ENCODE results near the gene GABRQ.

Gene GABRQ

GRCh38 chrX:152637649-152638442 is at the start of gene GABRQ:
Gene GABRQ (plus strand): TSS chrX:152637895. CDS start chrX:152638203, 308 bp downstream.
- peak; percentile 51 for DNase-seq

- no peak for DNase-seq
Measured at GRCh38 chrX:152588206-152588605, 49.5 kb upstream of the GABRQ start.

GRCh38 chrX:152600853-152601633 is 36.7 kb upstream of the GABRQ start:
- DNase-seq: peak; percentile 51

DNA sequence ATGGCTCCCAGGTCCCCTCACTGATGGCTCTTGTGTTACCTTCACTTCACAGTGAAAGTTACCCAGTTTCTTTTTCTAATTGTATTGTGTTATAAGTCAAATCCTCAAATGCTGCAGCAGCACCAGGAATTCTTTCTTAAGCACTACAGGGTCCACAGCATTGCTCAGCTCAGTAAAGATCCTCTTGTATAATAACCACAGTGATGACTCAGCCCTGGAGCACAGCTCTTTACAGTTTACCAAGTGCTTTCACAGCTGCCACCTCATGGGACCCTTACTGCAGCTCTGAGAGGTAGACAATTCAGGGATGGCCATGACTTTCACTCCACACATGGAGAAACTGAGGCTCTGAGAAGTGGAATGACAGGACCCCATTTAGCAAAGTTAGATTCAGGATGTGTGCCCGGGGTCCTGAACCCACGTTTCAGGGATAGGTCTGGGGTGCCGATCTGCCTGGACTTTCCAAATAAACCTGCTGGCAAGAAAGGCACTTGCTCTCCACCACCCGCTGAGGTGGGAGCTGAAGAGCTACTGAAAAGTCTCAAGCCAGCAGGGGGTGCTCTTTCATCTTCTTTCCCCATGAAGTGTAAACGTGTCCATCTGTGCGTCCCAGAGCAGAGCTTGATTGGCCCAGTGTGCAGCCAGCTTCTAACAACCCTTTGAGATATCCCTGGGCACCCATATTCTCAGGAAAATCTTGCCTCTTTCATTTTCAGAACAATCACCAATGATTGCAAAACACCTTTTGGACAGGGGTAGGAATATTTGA is 35.7 kb upstream of the GABRQ start:
- peak; percentile 13 for DNase-seq

- no peak for DNase-seq
Measured at GRCh38 chrX:152614791-152615190, 22.9 kb upstream of the GABRQ start.

GRCh38 chrX:152619897-152620296 is 17.8 kb upstream of the GABRQ start:
- DNase-seq: no peak

GRCh38 chrX:152632445-152633097 is 5.1 kb upstream of the GABRQ start:
- no peak for DNase-seq

GRCh38 chrX:152635941-152636340 is 1.8 kb upstream of the GABRQ start:
- DNase-seq: no peak

DNA sequence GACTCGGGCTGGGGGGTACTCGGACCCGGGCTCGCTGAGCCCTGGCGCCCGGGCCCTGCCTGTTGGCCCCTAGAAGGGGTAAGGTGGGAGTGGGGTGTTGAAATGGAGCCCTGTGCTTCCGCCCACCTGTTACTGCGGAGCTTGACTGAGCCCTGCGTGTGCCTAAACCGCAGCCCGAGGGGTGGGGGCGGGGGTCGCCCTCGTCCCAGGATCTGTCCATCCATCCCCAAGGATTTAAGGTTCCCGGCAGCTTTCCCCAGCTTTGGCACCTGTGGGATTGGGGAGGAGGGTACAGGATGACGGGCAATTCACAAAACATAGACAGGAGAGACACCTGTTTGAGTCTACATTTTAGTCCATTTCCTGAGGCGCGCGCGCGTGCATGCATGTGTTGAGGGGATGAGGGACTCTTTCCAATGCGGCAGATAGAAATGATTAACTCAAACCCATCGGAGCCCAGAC is 779 bp downstream of the GABRQ start:
- DNase-seq: no peak

- DNase-seq: no peak
Measured at GRCh38 chrX:152639426-152639825, 1.7 kb downstream of the GABRQ start.

GRCh38 chrX:152640034-152640818 is 2.5 kb downstream of the GABRQ start:
- no peak for DNase-seq

- DNase-seq: no peak
Measured at GRCh38 chrX:152641256-152641875, 3.7 kb downstream of the GABRQ start.

DNA sequence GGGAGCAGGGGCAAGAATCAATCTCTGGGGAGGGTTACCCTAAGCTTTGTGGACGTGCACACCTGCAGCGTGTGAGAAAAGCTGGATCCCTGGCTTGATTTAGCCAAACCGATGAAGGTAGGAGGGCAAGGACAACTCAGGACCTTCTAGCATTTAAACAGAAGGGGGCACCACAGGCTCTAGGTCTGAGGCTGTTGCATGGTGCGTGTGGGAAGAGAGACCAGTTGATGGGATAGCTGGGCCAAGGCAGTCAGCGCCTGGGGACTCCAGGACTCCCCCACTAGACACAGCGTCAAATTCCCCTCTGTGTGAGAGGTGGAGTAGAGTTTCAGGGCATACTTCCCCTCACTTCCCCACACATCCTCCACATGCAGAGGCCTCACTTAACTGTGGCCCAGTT is 4.3 kb downstream of the GABRQ start:
- no peak for DNase-seq

DNA sequence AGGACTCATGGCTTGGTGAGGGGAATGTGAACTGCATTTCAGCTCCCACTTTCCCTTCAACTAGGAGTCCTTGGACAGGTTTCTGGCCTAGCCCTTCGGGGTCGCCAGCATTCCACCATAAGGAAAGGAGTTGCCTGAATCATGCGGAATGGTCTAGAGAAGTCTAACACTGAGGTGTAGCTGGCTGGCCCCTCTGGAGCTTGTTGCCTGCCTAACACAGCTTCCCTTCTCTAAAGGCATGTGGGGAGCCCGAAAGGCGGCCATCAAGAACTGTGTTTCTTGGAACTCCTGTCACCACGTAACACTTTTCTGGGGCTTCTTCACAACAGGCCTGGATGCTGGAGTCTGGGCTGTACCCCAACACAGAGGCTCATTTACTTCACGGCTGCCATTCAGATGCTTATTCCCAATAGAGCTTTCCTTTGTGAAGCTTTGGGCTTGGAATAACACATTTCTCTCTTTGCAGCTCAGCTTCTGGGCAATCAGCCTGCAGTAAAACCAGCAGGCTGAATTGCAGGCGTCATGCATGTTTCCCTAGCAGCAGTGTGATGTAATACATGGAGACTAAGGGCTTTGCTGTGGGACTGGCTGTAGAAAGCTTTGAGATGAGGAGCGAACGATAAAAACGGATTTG is 5.4 kb downstream of the GABRQ start:
- DNase-seq: no peak

DNA sequence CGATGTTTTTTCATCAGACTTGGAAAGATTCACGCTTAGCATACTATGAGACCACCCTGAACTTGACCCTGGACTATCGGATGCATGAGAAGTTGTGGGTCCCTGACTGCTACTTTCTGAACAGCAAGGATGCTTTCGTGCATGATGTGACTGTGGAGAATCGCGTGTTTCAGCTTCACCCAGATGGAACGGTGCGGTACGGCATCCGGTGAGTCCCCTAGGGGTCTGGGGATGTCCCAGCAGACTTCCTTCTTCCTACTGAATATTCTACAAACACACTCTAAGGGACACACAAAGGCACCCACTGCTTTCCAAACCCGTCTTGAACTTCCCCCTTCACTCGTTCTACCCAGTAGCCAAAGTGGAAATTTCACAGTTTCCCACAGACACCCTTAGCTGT is 9.3 kb downstream of the GABRQ start:
- no peak for DNase-seq

DNA sequence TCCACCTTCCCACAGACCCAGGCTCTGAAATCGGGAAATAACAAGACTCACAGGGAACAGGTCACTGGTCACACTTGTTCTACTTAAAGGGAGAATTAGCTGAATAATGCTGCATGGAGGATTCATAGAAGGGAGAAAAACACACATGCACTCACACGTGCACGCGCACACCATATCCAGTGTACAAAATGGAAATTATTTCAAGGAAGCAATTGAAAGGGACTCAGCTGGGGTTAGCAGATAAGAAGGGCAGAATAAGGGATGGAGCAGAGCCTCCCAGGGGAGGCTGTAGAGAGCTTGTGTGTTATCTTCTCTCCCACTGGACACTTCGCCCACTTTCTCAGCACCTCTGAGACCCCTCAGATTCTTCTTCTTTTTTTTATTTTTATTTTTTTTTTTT is 10.3 kb downstream of the GABRQ start:
- no peak for DNase-seq

DNA sequence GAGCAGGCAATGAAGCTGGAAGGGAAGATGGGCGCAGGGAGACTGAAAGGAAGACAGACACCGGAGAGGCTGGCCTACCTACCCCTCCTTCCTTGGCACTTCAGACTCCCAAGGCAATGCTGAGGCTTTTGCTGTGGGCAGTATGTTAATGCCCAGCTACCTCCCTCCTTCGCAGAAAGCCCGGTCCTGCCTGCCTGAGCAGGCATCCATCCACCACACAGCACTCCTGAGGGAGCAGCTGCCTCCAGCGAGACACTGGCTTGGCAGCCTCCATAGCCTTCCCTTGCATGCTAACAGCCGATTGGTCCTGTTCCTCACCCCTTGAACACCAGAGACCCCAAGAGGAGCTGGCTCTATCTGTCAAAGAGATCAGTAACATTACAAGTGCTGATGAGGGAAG is 14.4 kb downstream of the GABRQ start:
- no peak for DNase-seq

DNA sequence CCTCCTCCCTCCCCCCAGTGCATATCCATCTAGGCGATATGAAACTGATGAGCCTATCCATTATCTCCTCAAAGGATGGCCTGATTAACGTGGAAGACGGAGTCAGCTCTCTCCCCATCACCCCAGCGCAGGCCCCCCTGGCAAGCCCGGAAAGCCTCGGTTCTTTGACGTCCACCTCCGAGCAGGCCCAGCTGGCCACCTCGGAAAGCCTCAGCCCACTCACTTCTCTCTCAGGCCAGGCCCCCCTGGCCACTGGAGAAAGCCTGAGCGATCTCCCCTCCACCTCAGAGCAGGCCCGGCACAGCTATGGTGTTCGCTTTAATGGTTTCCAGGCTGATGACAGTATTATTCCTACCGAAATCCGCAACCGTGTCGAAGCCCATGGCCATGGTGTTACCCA is 14.8 kb downstream of the GABRQ start:
- DNase-seq: no peak

- no peak for DNase-seq
Measured at GRCh38 chrX:152656087-152656486, 18.4 kb downstream of the GABRQ start.

- DNase-seq: no peak
Measured at GRCh38 chrX:152656890-152657289, 19.2 kb downstream of the GABRQ start.

DNA sequence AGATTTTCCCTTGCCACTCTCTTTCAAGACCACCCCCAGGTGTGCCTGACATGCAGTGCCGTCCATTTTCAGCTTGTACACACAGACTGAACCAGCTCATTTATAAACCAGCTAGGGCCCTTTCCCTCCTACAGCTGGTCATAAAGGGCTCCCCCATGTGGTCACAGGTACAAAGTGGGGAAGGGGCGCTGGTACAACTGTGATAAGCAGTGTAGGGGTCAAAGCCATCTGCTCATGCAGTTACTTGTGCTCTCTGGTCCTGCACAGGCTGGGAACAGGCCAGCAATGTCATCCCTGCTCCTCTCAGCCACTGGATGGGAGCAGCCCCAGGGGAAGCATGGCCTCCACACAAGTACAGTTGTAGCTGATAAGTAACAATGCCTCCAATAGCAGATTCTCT is 20.6 kb downstream of the GABRQ start:
- no peak for DNase-seq
